Measurements from ENCODE around the gene ABCD3.

The ABCD3 gene

DNA sequence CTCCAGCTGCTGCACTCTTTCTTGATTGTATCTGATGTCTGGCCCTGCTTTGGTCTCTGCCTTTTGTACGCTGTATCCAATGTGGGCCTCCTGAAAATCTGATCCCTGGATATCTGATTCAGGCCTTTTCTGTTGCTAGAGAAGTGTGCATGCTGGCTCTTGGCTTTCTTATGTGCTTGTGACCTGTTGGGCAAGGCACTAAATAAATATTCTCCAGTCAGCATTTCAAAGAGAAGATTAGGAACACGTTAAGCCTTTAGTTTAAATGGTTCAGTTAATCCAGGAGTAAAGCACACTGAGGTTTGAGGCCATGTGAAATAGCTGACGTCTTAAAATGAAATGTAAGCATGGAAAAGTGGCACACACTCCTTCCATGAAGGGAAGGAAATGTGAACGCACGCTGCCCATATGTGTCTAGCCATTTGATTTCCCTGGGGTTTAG is 132.6 kb downstream of the ABCD3 start:
- Histone ChIP-seq H3K36me3 (ENCODE audit: control insufficient read depth in 2 of 2, insufficient read depth in 1 of 2, low read length in 2 of 2) (no peaks in the 10 kb centered on the region), H3K27ac (ENCODE audit: extremely low read depth, low read depth, low read length) (no peak overlapping the region), H3K4me1 (ENCODE audit: control insufficient read depth, insufficient read depth, low read length) (peaks cover 10% of the 10 kb centered on the region), H3K4me3 (ENCODE audit: low read depth, low read length) (no peak overlapping the region), H3K9me3 (ENCODE audit: control insufficient read depth, insufficient read depth, low read depth, low read length) (no peaks in the 10 kb centered on the region)
- ChIA-PET POLR2A (interaction anchor here (1.2 kb wide), 1 partner anchor 11 kb away, joined by 3 read pairs; no protein-coding TSS in a partner anchor), CTCF (no interaction called here)
- TF ChIP-seq SP3 (tag by site-specific recombination; IDR thresholded peaks at IDR 0.05) (no peak), HOXD13 (CRISPR knock-in tag; IDR thresholded peaks at IDR 0.05; ENCODE audit: borderline replicate concordance) (no peak), TRIM28 (IDR thresholded peaks at IDR 0.05; ENCODE audit: borderline replicate concordance, low read length) (peak; percentile 68; the same call in 1 of the 2 replicates), ZNF654 (tag by site-specific recombination; IDR thresholded peaks at IDR 0.05; ENCODE audit: low read depth) (no peak), ZNF433 (tag by site-specific recombination; IDR thresholded peaks at IDR 0.05; ENCODE audit: low read depth) (no peak)

DNA sequence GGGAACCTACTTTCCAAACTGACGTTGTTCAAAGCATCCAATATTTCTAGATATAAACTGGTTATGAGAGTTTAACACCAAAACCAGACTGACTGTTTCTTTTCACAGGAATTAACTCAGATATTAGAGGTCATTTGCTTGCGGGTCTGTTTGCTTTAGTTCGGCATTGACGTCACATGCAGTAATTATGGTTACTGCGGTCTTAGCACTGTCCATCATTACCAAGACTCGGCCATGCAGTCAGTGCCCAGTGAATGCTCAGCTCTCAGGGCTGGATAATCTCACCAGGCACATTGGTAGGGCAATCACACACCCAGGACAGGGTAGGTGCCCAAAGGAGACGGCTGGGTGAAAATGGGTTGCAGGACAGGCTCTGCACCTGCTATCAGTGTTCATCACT is 133.3 kb downstream of the ABCD3 start:
- H3K9me3 ChIP-seq (ENCODE audit: control insufficient read depth, insufficient read depth, low read depth, low read length) = no peaks in the 10 kb centered on the region
- H3K27ac ChIP-seq (ENCODE audit: extremely low read depth, low read depth, low read length) = no peak overlapping the region
- TF ChIP-seq ZNF600 (tag by site-specific recombination; IDR thresholded peaks at IDR 0.05) (0 out of 2 replicates have a peak, but pooled peaks have one; percentile 36), ZNF350 (tag by site-specific recombination; IDR thresholded peaks at IDR 0.05) (no peak), ZNF629 (tag by site-specific recombination; IDR thresholded peaks at IDR 0.05) (peak; percentile 75)
- peaks cover 10% of the 10 kb centered on the region for H3K4me1 ChIP-seq (ENCODE audit: control insufficient read depth, insufficient read depth, low read length)
- ChIA-PET CTCF (no interaction called here), POLR2A (interaction anchor here (1.2 kb wide), 1 partner anchor 11 kb away, joined by 3 read pairs; no protein-coding TSS in a partner anchor)
- H3K36me3 ChIP-seq (ENCODE audit: control insufficient read depth in 2 of 2, insufficient read depth in 1 of 2, low read length in 2 of 2) = no peaks in the 10 kb centered on the region
- H3K4me3 ChIP-seq (ENCODE audit: low read depth, low read length) = no peak overlapping the region

DNA sequence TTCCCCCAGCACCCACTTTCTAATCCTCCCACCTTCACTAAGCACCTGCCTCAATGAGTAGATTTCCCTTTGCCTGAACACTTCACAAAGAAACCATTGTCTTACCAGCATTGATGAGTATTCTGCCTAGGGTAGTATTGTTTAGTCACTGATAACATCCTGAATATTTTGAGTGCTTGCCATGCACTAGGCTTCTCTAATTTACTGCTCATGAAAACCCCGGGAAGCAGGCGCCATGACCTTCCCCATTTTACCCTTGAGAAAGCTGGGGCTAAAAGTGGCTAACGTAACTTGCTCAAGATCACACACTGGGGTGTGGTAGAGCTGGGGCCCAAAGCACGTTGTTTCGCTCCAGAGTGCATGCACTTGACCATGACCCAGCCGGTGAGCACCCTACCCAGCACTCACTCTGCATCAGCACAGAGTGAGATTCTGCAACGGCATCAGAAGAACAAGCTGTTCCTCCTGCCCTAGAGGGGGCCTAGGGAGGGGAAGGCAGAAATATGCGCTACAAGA is 133.9 kb downstream of the ABCD3 start:
- H3K9me3 ChIP-seq (ENCODE audit: control insufficient read depth, insufficient read depth, low read depth, low read length) = no peaks in the 10 kb centered on the region
- H3K4me3 ChIP-seq (ENCODE audit: low read depth, low read length) = no peak overlapping the region
- ChIA-PET POLR2A (no interaction called here), CTCF (no interaction called here)
- H3K27ac ChIP-seq (ENCODE audit: extremely low read depth, low read depth, low read length) = no peak overlapping the region
- no peaks in the 10 kb centered on the region for H3K36me3 ChIP-seq (ENCODE audit: control insufficient read depth in 2 of 2, insufficient read depth in 1 of 2, low read length in 2 of 2)
- H3K4me1 ChIP-seq (ENCODE audit: control insufficient read depth, insufficient read depth, low read length) = peaks cover 10% of the 10 kb centered on the region
- no peak for TF ChIP-seq RBAK (tag by site-specific recombination; IDR thresholded peaks at IDR 0.05)
- no peak for TF ChIP-seq GLI2 (tag by site-specific recombination; IDR thresholded peaks at IDR 0.05; ENCODE audit: borderline replicate concordance, low read depth)
- TF ChIP-seq, protein P1, sequence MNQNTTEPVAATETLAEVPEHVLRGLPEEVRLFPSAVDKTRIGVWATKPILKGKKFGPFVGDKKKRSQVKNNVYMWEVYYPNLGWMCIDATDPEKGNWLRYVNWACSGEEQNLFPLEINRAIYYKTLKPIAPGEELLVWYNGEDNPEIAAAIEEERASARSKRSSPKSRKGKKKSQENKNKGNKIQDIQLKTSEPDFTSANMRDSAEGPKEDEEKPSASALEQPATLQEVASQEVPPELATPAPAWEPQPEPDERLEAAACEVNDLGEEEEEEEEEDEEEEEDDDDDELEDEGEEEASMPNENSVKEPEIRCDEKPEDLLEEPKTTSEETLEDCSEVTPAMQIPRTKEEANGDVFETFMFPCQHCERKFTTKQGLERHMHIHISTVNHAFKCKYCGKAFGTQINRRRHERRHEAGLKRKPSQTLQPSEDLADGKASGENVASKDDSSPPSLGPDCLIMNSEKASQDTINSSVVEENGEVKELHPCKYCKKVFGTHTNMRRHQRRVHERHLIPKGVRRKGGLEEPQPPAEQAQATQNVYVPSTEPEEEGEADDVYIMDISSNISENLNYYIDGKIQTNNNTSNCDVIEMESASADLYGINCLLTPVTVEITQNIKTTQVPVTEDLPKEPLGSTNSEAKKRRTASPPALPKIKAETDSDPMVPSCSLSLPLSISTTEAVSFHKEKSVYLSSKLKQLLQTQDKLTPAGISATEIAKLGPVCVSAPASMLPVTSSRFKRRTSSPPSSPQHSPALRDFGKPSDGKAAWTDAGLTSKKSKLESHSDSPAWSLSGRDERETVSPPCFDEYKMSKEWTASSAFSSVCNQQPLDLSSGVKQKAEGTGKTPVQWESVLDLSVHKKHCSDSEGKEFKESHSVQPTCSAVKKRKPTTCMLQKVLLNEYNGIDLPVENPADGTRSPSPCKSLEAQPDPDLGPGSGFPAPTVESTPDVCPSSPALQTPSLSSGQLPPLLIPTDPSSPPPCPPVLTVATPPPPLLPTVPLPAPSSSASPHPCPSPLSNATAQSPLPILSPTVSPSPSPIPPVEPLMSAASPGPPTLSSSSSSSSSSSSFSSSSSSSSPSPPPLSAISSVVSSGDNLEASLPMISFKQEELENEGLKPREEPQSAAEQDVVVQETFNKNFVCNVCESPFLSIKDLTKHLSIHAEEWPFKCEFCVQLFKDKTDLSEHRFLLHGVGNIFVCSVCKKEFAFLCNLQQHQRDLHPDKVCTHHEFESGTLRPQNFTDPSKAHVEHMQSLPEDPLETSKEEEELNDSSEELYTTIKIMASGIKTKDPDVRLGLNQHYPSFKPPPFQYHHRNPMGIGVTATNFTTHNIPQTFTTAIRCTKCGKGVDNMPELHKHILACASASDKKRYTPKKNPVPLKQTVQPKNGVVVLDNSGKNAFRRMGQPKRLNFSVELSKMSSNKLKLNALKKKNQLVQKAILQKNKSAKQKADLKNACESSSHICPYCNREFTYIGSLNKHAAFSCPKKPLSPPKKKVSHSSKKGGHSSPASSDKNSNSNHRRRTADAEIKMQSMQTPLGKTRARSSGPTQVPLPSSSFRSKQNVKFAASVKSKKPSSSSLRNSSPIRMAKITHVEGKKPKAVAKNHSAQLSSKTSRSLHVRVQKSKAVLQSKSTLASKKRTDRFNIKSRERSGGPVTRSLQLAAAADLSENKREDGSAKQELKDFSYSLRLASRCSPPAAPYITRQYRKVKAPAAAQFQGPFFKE (tag by site-specific recombination; IDR thresholded peaks at IDR 0.05; ENCODE audit: borderline replicate concordance) = no peak
- TF ChIP-seq ZNF202 (tag by site-specific recombination; IDR thresholded peaks at IDR 0.05; ENCODE audit: borderline replicate concordance) = no peak
- TF ChIP-seq, protein P2, sequence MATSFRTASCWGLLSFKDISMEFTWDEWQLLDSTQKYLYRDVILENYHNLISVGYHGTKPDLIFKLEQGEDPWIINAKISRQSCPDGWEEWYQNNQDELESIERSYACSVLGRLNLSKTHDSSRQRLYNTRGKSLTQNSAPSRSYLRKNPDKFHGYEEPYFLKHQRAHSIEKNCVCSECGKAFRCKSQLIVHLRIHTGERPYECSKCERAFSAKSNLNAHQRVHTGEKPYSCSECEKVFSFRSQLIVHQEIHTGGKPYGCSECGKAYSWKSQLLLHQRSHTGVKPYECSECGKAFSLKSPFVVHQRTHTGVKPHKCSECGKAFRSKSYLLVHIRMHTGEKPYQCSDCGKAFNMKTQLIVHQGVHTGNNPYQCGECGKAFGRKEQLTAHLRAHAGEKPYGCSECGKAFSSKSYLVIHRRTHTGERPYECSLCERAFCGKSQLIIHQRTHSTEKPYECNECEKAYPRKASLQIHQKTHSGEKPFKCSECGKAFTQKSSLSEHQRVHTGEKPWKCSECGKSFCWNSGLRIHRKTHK (tag by site-specific recombination; IDR thresholded peaks at IDR 0.05) = no peak
- TF ChIP-seq, protein P3, sequence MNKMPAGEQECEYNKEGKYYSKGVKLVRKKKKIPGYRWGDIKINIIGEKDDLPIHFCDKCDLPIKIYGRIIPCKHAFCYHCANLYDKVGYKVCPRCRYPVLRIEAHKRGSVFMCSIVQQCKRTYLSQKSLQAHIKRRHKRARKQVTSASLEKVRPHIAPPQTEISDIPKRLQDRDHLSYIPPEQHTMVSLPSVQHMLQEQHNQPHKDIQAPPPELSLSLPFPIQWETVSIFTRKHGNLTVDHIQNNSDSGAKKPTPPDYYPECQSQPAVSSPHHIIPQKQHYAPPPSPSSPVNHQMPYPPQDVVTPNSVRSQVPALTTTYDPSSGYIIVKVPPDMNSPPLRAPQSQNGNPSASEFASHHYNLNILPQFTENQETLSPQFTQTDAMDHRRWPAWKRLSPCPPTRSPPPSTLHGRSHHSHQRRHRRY (tag by site-specific recombination; IDR thresholded peaks at IDR 0.05) = no peak
- no peak for TF ChIP-seq ZBTB8A (tag by site-specific recombination; IDR thresholded peaks at IDR 0.05)
- no peak for TF ChIP-seq OSR2 (tag by site-specific recombination; IDR thresholded peaks at IDR 0.05)
- TF ChIP-seq REPIN1 (tag by site-specific recombination; IDR thresholded peaks at IDR 0.05; ENCODE audit: low read depth) = no peak
- no peak for TF ChIP-seq IKZF3 (tag by site-specific recombination; IDR thresholded peaks at IDR 0.05)
- TF ChIP-seq ZNF629 (tag by site-specific recombination; IDR thresholded peaks at IDR 0.05) = no peak
- TF ChIP-seq ZNF610 (tag by site-specific recombination; IDR thresholded peaks at IDR 0.05; ENCODE audit: borderline replicate concordance) = no peak
- no peak for TF ChIP-seq FEZF1 (tag by site-specific recombination; IDR thresholded peaks at IDR 0.05)
- TF ChIP-seq SCRT1 (tag by site-specific recombination; IDR thresholded peaks at IDR 0.05; ENCODE audit: borderline replicate concordance) = no peak
- no peak for TF ChIP-seq ZNF596 (tag by site-specific recombination; IDR thresholded peaks at IDR 0.05)
